PFSK-1 (cell line): Measurements from ENCODE around the gene MESD.

ENCODE experiments used
- FOXP2 ChIP-seq: optimal IDR thresholded peaks from 2 replicates; pipeline ENCODE3; 2011; ENCODE audit warnings: borderline replicate concordance, control low read depth, inconsistent platforms; ENCODE audit not compliant: insufficient read depth; ENCODE audit errors: extremely low read length, extremely low read depth
- POLR2AphosphoS5 ChIP-seq: IDR thresholded peaks from 2 replicates; pipeline ENCODE4 v1.6.1; 2012; ENCODE audit warnings: low read depth, mild to moderate bottlenecking, control low read depth, low read length, moderate library complexity
- SIN3A ChIP-seq: IDR thresholded peaks from 2 replicates; pipeline ENCODE4 v1.6.1; 2012; ENCODE audit warnings: mild to moderate bottlenecking, low read length, moderate library complexity, borderline replicate concordance; ENCODE audit not compliant: insufficient read depth
- TAF1 ChIP-seq: IDR thresholded peaks from 2 replicates; pipeline ENCODE4 v1.6.1; 2012; ENCODE audit warnings: low read length, control low read depth, borderline replicate concordance; ENCODE audit not compliant: insufficient read depth
- TF ChIP-seq, protein P1 (sequence below), 2 experiments: IDR thresholded peaks; 2 replicates each; pipeline versions ENCODE4 v1.6.1 to v1.8.0; 2011 to 2012; ENCODE audit warnings: low read depth in 2 of 2, low read length in 2 of 2, control low read depth in 1 of 2, inconsistent platforms in 1 of 2, mild to moderate bottlenecking in 1 of 2, moderate library complexity in 1 of 2; ENCODE audit not compliant: insufficient read depth in 1 of 2

DNA sequence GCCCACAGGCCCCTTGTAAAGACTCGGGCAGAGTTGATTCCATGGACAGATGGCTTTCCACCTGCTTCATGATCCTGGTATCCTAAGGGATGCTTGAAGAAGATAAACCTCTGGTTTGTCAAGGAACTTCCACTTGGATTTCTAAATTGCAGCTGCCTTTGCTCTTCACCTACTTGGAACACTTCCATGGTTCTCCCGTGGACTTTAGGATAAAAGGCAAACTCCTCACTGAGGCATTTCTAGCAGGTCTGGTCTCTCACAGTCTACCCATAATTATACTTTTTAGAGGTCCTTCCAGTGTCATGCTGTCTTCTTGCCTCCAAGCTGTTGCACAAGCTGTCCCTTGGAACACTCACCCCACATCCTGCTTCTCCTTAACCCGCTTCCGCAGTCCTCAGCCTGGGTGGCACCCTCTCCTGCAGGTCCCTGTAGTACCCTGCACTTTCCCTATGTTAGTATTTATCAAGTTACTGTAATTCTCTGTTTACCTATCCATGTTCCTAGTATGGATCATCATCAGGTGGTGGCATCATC lies 23.8 kb upstream of the MESD start:
- TF ChIP-seq, protein P1, sequence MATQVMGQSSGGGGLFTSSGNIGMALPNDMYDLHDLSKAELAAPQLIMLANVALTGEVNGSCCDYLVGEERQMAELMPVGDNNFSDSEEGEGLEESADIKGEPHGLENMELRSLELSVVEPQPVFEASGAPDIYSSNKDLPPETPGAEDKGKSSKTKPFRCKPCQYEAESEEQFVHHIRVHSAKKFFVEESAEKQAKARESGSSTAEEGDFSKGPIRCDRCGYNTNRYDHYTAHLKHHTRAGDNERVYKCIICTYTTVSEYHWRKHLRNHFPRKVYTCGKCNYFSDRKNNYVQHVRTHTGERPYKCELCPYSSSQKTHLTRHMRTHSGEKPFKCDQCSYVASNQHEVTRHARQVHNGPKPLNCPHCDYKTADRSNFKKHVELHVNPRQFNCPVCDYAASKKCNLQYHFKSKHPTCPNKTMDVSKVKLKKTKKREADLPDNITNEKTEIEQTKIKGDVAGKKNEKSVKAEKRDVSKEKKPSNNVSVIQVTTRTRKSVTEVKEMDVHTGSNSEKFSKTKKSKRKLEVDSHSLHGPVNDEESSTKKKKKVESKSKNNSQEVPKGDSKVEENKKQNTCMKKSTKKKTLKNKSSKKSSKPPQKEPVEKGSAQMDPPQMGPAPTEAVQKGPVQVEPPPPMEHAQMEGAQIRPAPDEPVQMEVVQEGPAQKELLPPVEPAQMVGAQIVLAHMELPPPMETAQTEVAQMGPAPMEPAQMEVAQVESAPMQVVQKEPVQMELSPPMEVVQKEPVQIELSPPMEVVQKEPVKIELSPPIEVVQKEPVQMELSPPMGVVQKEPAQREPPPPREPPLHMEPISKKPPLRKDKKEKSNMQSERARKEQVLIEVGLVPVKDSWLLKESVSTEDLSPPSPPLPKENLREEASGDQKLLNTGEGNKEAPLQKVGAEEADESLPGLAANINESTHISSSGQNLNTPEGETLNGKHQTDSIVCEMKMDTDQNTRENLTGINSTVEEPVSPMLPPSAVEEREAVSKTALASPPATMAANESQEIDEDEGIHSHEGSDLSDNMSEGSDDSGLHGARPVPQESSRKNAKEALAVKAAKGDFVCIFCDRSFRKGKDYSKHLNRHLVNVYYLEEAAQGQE (IDR thresholded peaks at IDR 0.05; ENCODE audit: insufficient read depth in 1 of 2, low read depth in 2 of 2, low read length in 2 of 2), result no peak
- TF ChIP-seq TAF1 (no peak), POLR2AphosphoS5 (no peak), SIN3A (no peak), FOXP2 (no peak)
